Sigmoid colon (tissue), 7 donors: ENCODE measurements around the gene SERINC5. TPM values are rescaled to one million over a fixed set of nuclear protein-coding genes. Genes with fewer than 3 reads are reported as not detected.
A peak's percentile ranks its signal among the peaks of the same experiment; 100 is the strongest.

Experiments used
- DNase-seq: peaks from one replicate; pipeline ENCODE4 v3.0.0-alpha.2; 2019
- H3K27ac ChIP-seq, 4 donors: fragments of 200-600 bp; sonication (generic); one replicate each; pipeline ENCODE4 v1.5.1; 2016 to 2019; ENCODE audit warnings: mild to moderate bottlenecking in 1 of 4
- H3K27me3 ChIP-seq, 3 donors: fragments of 200-600 bp; sonication (generic); one replicate each; pipeline ENCODE4 v1.5.1; 2019; ENCODE audit warnings: mild to moderate bottlenecking in 1 of 3
- H3K36me3 ChIP-seq, 4 donors: fragments of 200-600 bp; sonication (generic); one replicate each; pipeline ENCODE4 v1.5.1; 2016 to 2019
- H3K4me1 ChIP-seq, 4 donors: fragments of 200-600 bp; sonication (generic); one replicate each; pipeline ENCODE4 v1.5.1; 2017 to 2019
- H3K4me3 ChIP-seq, 4 donors: fragments of 200-600 bp; sonication (generic); one replicate each; pipeline ENCODE4 v1.5.1; 2017 to 2019; ENCODE audit warnings: mild to moderate bottlenecking in 2 of 4, moderate library complexity in 1 of 4
- H3K9me3 ChIP-seq, 4 donors: fragments of 200-600 bp in 3 of 4; sonication (generic) in 3 of 4; one replicate each; pipeline versions ENCODE4 v1.5.1 to v1.6.1; 2013 to 2019
- CTCF ChIP-seq, 4 experiments: fragments of 450-650 bp in 3 of 4; fragments of 200-600 bp in 1 of 4; IDR thresholded peaks; one replicate each; pipeline ENCODE4 v1.5.1; 2016 to 2019; ENCODE audit warnings: antibody characterized with exemption in 4 of 4, mild to moderate bottlenecking in 3 of 4, moderate library complexity in 2 of 4
- EP300 ChIP-seq, 4 donors: sonication (generic); formaldehyde crosslinking; IDR thresholded peaks; one replicate each; pipeline ENCODE4 v1.6.1; 2017; ENCODE audit warnings: antibody characterized with exemption in 4 of 4
- POLR2A ChIP-seq, 2 donors: fragments of 450-650 bp; IDR thresholded peaks; one replicate each; pipeline ENCODE4 v1.6.1; 2016; ENCODE audit warnings: antibody characterized with exemption in 2 of 2, mild to moderate bottlenecking in 2 of 2, moderate library complexity in 2 of 2
- POLR2AphosphoS5 ChIP-seq, 4 donors: sonication (generic); formaldehyde crosslinking; IDR thresholded peaks; one replicate each; pipeline ENCODE4 v1.6.1; 2017; ENCODE audit warnings: antibody characterized with exemption in 4 of 4
- WGBS, 2 donors: extraction: QIAGEN DNeasy Blood & Tissue Kit; methylation state at CpG; one replicate each; pipeline ENCODE4 v1.1.7; 2013; 5-methylcytosine and 5-hydroxymethylcytosine counted together
- intact Hi-C: fragments of 100-400 bp; cut with DNase I; formaldehyde crosslinking; loops from one replicate; pipeline ENCODE4 v1.15.1; 2023
- polyA plus RNA-seq, 3 donors: library from polyadenylated mRNA; stranded (reverse); fragments of 200-250 nt; gene quantifications; one replicate each; pipeline ENCODE4 v1.2.3, GENCODE V29; 2013
- total RNA-seq, 4 donors: library from RNA; depleted of rRNA; stranded (reverse); fragments of >200 nt; gene quantifications; one replicate each; pipeline ENCODE4 v1.1.0, GENCODE V29; 2016
- donor health status: healthy with polysubstance abuse.
- donor health status: Bipolar disorder and iron deficiency.
- donor health status: healthy.

Gene SERINC5
- total and polyA plus RNA-seq, 7 donors, result 3.6 to 25.9 (median 9.6) TPM

GRCh38 chr5:80217667-80218066 lies 38.2 kb downstream of the SERINC5 start:
- no peaks in the 10 kb centered on the region for H3K36me3 ChIP-seq
- no peaks in the 10 kb centered on the region for H3K27me3 ChIP-seq
- peaks cover 0 to 26% (median 10%) of the 10 kb centered on the region in 4 donors for H3K4me1 ChIP-seq
- TF ChIP-seq POLR2AphosphoS5 (IDR thresholded peaks at IDR 0.05) (no peak), CTCF (IDR thresholded peaks at IDR 0.05) (no peak), EP300 (IDR thresholded peaks at IDR 0.05) (no peak), POLR2A (IDR thresholded peaks at IDR 0.05) (no peak)
- no peaks in the 10 kb centered on the region for H3K9me3 ChIP-seq
- 58 to 65% methylated on average over 2 of the region's 2 CpGs for WGBS, 2 donors
- intact Hi-C loops, result loop anchor here (5.0 kb wide), 1 partner anchor 35 kb away; no protein-coding TSS in a partner anchor
- DNase-seq, result no peak
- H3K4me3 ChIP-seq, result no peak overlapping the region
- peak overlapping the region in 3 of 4 donors; percentile 47 to 63 (median 58) for H3K27ac ChIP-seq

- DNase-seq, result peak; percentile 89
- WGBS, 2 donors, result 64 to 67% methylated on average over 12 of the region's 12 CpGs
These were observed 38.9 kb downstream of the SERINC5 start for GRCh38 chr5:80216753-80217596.

GRCh38 chr5:80216096-80216495 lies 39.8 kb downstream of the SERINC5 start:
- 66 to 80% methylated on average over 8 of the region's 8 CpGs for WGBS, 2 donors
- no peaks in the 10 kb centered on the region for H3K36me3 ChIP-seq
- TF ChIP-seq POLR2A (IDR thresholded peaks at IDR 0.05) (no peak), CTCF (IDR thresholded peaks at IDR 0.05) (no peak), POLR2AphosphoS5 (IDR thresholded peaks at IDR 0.05) (no peak), EP300 (IDR thresholded peaks at IDR 0.05) (no peak)
- H3K4me1 ChIP-seq, result peaks cover 0 to 26% (median 10%) of the 10 kb centered on the region in 4 donors
- DNase-seq, result no peak
- intact Hi-C loops, result loop anchor here (5.0 kb wide), 1 partner anchor 36 kb away; no protein-coding TSS in a partner anchor
- H3K27me3 ChIP-seq, result no peaks in the 10 kb centered on the region
- H3K27ac ChIP-seq, result peak overlapping the region in 2 of 4 donors; percentile 4 to 63
- no peaks in the 10 kb centered on the region for H3K9me3 ChIP-seq
- no peak overlapping the region for H3K4me3 ChIP-seq

More at GRCh38 chr5:80216753-80217596, 38.9 kb downstream of the SERINC5 start:
- Histone ChIP-seq H3K27me3 (no peaks in the 10 kb centered on the region), H3K4me3 (peak overlapping the region in 1 of 4 donors; percentile 2), H3K36me3 (no peaks in the 10 kb centered on the region), H3K27ac (peak overlapping the region in 3 of 4 donors; percentile 47 to 63 (median 58)), H3K9me3 (no peaks in the 10 kb centered on the region), H3K4me1 (peaks cover 0 to 26% (median 10%) of the 10 kb centered on the region in 4 donors)
- intact Hi-C loops, result loop anchor here (5.0 kb wide), 1 partner anchor 35 kb away; no protein-coding TSS in a partner anchor
- peak in 3 of 4 donors; percentile 32 to 36 (median 33) for TF ChIP-seq POLR2AphosphoS5 (IDR thresholded peaks at IDR 0.05)
- TF ChIP-seq CTCF (IDR thresholded peaks at IDR 0.05), result no peak

GRCh38 chr5:80215523-80215922 lies 40.3 kb downstream of the SERINC5 start:
- Histone ChIP-seq H3K36me3 (no peaks in the 10 kb centered on the region), H3K27me3 (no peaks in the 10 kb centered on the region), H3K27ac (no peak overlapping the region), H3K9me3 (no peaks in the 10 kb centered on the region), H3K4me1 (peaks cover 0 to 26% (median 10%) of the 10 kb centered on the region in 4 donors), H3K4me3 (no peak overlapping the region)
- WGBS, 2 donors, result 77 to 82% methylated on average over 4 of the region's 4 CpGs
- intact Hi-C loops, result loop anchor here (5.0 kb wide), 1 partner anchor 37 kb away; no protein-coding TSS in a partner anchor
- no peak for DNase-seq
- TF ChIP-seq CTCF (IDR thresholded peaks at IDR 0.05) (no peak), POLR2AphosphoS5 (IDR thresholded peaks at IDR 0.05) (no peak), EP300 (IDR thresholded peaks at IDR 0.05) (no peak), POLR2A (IDR thresholded peaks at IDR 0.05) (no peak)
